Endothelial cell of umbilical vein (primary cell): ENCODE measurements around the gene SMURF1. TPM values are rescaled to one million over a fixed set of nuclear protein-coding genes. Genes with fewer than 3 reads are reported as not detected.

Experiments used
- BruUV-seq: library from RNA; stranded (reverse); fragments of 400-500 nt; replicated peaks from 2 replicates; lab custom pipeline; 2021; lab: Mats Ljungman, UMichigan
- CTCF ChIA-PET: fragments of 300-600, 350-600 bp; sonication (Branson Sonifier 250); formaldehyde crosslinking; loops from one replicate; lab custom pipeline; 2021; ENCODE audit warnings: antibody characterized with exemption, inconsistent platforms; lab: Charles Lee
- POLR2A ChIA-PET: fragments of 300-600, 350-600 bp; sonication (Branson Sonifier 250); formaldehyde crosslinking; loops from one replicate; lab custom pipeline; 2021; ENCODE audit warnings: antibody characterized with exemption, inconsistent platforms; lab: Charles Lee
- DNase-seq: peaks from one replicate; pipeline ENCODE4 v3.0.0-alpha.2; 2011; ENCODE audit warnings: low read depth, low spot score
- FAIRE-seq: peaks from 2 replicates; lab custom pipeline; 2011; peaks lifted over from hg19 to GRCh38; lab: Jason Lieb, UNC
- H2AFZ ChIP-seq: 2 replicates; pipeline ENCODE4 v1.6.0; 2012; ENCODE audit warnings: low read depth, low read length, control low read depth, inconsistent platforms
- H3K27ac ChIP-seq: 2 replicates; pipeline ENCODE4 v1.5.1; 2011; ENCODE audit warnings: low read depth, mild to moderate bottlenecking, control low read depth, low read length, moderate library complexity; ENCODE audit not compliant: insufficient read depth
- H3K27me3 ChIP-seq, 2 experiments: 2 replicates each; pipeline versions ENCODE4 v1.6.0 to v1.6.1; 2011; ENCODE audit warnings: low read length in 2 of 2, mixed read lengths in 1 of 2; ENCODE audit not compliant: control insufficient read depth in 2 of 2, insufficient read depth in 2 of 2
- H3K36me3 ChIP-seq, 2 experiments: 2 replicates in 1 of 2; 3 replicates in 1 of 2; pipeline ENCODE4 v1.5.1; 2011; ENCODE audit warnings: low read length in 2 of 2, mild to moderate bottlenecking in 1 of 2, moderate library complexity in 1 of 2; ENCODE audit not compliant: control insufficient read depth in 2 of 2, insufficient read depth in 2 of 2; ENCODE audit errors: extremely low read depth in 1 of 2
- H3K4me1 ChIP-seq: 3 replicates; pipeline ENCODE4 v1.5.1; 2011; ENCODE audit warnings: mild to moderate bottlenecking, low read length; ENCODE audit not compliant: control insufficient read depth, insufficient read depth; ENCODE audit errors: extremely low read depth
- H3K4me2 ChIP-seq: 2 replicates; pipeline ENCODE4 v1.6.1; 2011; ENCODE audit warnings: low read length, control low read depth, mixed read lengths; ENCODE audit not compliant: insufficient read depth
- H3K4me3 ChIP-seq, 3 experiments: fragments of 200-600 bp in 1 of 3; sonication (generic), shearing (Covaris generic) in 1 of 3; replicated peaks in 1 of 3; 2 replicates each; pipeline ENCODE4 v1.5.1; 2011 to 2016; ENCODE audit warnings: control low read depth in 3 of 3, low read length in 3 of 3, mild to moderate bottlenecking in 2 of 3, inconsistent platforms in 1 of 3, low read depth in 1 of 3, moderate library complexity in 1 of 3; ENCODE audit not compliant: insufficient read depth in 1 of 3
- H3K79me2 ChIP-seq: 2 replicates; pipeline ENCODE4 v1.6.0; 2012; ENCODE audit warnings: low read length, inconsistent platforms; ENCODE audit not compliant: control insufficient read depth, insufficient read depth
- H3K9ac ChIP-seq: replicated peaks from 2 replicates; pipeline ENCODE3; 2011; ENCODE audit warnings: low read length, control low read depth; ENCODE audit not compliant: insufficient read depth; ENCODE audit errors: extremely low read depth
- H3K9me1 ChIP-seq: replicated peaks from 3 replicates; pipeline ENCODE4 v1.6.0; 2011; ENCODE audit warnings: mild to moderate bottlenecking, low read length; ENCODE audit not compliant: control insufficient read depth, insufficient read depth; ENCODE audit errors: extremely low read depth
- H3K9me3 ChIP-seq: replicated peaks from 2 replicates; pipeline ENCODE4 v1.5.1; 2012; ENCODE audit warnings: low read length, inconsistent platforms; ENCODE audit not compliant: control insufficient read depth, insufficient read depth
- H4K20me1 ChIP-seq: replicated peaks from 2 replicates; pipeline ENCODE3; 2011; ENCODE audit warnings: mild to moderate bottlenecking, low read length; ENCODE audit not compliant: control insufficient read depth, insufficient read depth; ENCODE audit errors: extremely low read depth
- CTCF ChIP-seq, 2 donors: IDR thresholded peaks; 1 replicate in 1 of 2; 2 replicates in 1 of 2; pipeline ENCODE4 v1.5.1; 2011; ENCODE audit warnings: low read length in 2 of 2, mild to moderate bottlenecking in 2 of 2, moderate library complexity in 2 of 2, control low read depth in 1 of 2, inconsistent platforms in 1 of 2, low read depth in 1 of 2; ENCODE audit not compliant: insufficient read depth in 1 of 2; ENCODE audit errors: extremely low read depth in 1 of 2
- EZH2 ChIP-seq: IDR thresholded peaks from 2 replicates; pipeline ENCODE4 v1.6.1; 2012; ENCODE audit warnings: borderline replicate concordance, low read depth, mild to moderate bottlenecking, moderate library complexity, low read length, inconsistent platforms; ENCODE audit not compliant: severe bottlenecking
- FOS ChIP-seq: IDR thresholded peaks from 2 replicates; pipeline ENCODE4 v1.6.1; 2011; ENCODE audit warnings: mild to moderate bottlenecking, low read length, moderate library complexity, borderline replicate concordance; ENCODE audit not compliant: insufficient read depth
- GATA2 ChIP-seq: IDR thresholded peaks from 2 replicates; pipeline ENCODE4 v1.7.0; 2011; ENCODE audit warnings: low read depth, mild to moderate bottlenecking, moderate library complexity, mixed read lengths, low read length; ENCODE audit not compliant: insufficient read length, insufficient read depth
- JUN ChIP-seq: IDR thresholded peaks from 2 replicates; pipeline ENCODE4 v1.6.1; 2011; ENCODE audit warnings: borderline replicate concordance, low read depth; ENCODE audit not compliant: insufficient read length, insufficient read depth
- MAX ChIP-seq: IDR thresholded peaks from 2 replicates; pipeline ENCODE4 v1.6.1; 2011; ENCODE audit not compliant: insufficient read depth, insufficient read length
- MYC ChIP-seq: IDR thresholded peaks from one replicate; pipeline ENCODE4 v1.6.1; 2011; ENCODE audit warnings: mild to moderate bottlenecking, low read depth, low read length
- POLR2AphosphoS5 ChIP-seq: IDR thresholded peaks from 2 replicates; pipeline ENCODE4 v1.6.1; 2012; ENCODE audit warnings: low read depth, mild to moderate bottlenecking, control low read depth, low read length, moderate library complexity; ENCODE audit not compliant: insufficient read depth
- dilution Hi-C: fragments of 300-500 bp; cut with MboI; formaldehyde crosslinking; loops from one replicate; pipeline ENCODE4 v1.15.0; 2019; ENCODE audit warnings: low sequenced_read_pairs; ENCODE audit not compliant: extremely low pct_ligation_motif_present
- intact Hi-C: fragments of 100-400 bp; cut with micrococcal nuclease; formaldehyde crosslinking; loops from one replicate; pipeline ENCODE4 v1.10.0; 2022
- polyA plus RNA-seq, 4 experiments: library from polyadenylated mRNA; depleted of rRNA in 3 of 4; stranded (reverse) in 3 of 4; unstranded in 1 of 4; fragments of >200 nt; gene quantifications; 2 replicates each; pipeline versions ENCODE4 v1.2.1 to v1.2.3, GENCODE V29; 2011 to 2012; ENCODE audit warnings: missing spikeins in 1 of 4
- total RNA-seq: library from RNA; stranded (reverse); gene quantifications from 2 replicates; pipeline ENCODE4 v1.2.3, GENCODE V29; 2021

SMURF1 gene
- total and polyA plus RNA-seq, 2 donors (not counting 3 experiments of a cell fraction or from before 2014, with no cell fraction given), result 11.5 to 22.8 TPM

GRCh38 chr7:99083068-99083651 lies 60.7 kb downstream of the SMURF1 start:
- Histone ChIP-seq H3K4me1 (peaks cover 5% of the 10 kb centered on the region), H3K4me2 (no peak overlapping the region), H3K79me2 (peaks cover 41% of the 10 kb centered on the region), H3K27me3 (no peaks in the 10 kb centered on the region), H3K27ac (no peak overlapping the region), H3K9me3 (no peaks in the 10 kb centered on the region), H3K9me1 (no peaks in the 10 kb centered on the region), H3K4me3 (no peak overlapping the region), H4K20me1 (no peaks in the 10 kb centered on the region), H3K9ac (no peak overlapping the region), H2AFZ (no peak overlapping the region), H3K36me3 (no peaks in the 10 kb centered on the region)
- FAIRE-seq (no peak), DNase-seq (no peak)
- intact Hi-C loops, result loop anchor here (2.0 to 5.0 kb wide), 2 partner anchors 16 to 59 kb away; partner anchors contain the start of gene SMURF1
- CTCF ChIA-PET, result no interaction called here
- BruUV-seq, result no TSS peak
- no peak for TF ChIP-seq JUN
- POLR2A ChIA-PET, result no interaction called here
- dilution Hi-C loops, result no loop called here

- Histone ChIP-seq H3K4me1 (peaks cover 5% of the 10 kb centered on the region), H3K27me3 (no peaks in the 10 kb centered on the region), H3K9me1 (no peaks in the 10 kb centered on the region), H3K27ac (no peak overlapping the region), H3K9ac (no peak overlapping the region), H4K20me1 (no peaks in the 10 kb centered on the region), H3K79me2 (peaks cover 38% of the 10 kb centered on the region), H3K36me3 (no peaks in the 10 kb centered on the region), H3K9me3 (no peaks in the 10 kb centered on the region), H3K4me3 (no peak overlapping the region), H2AFZ (no peak overlapping the region), H3K4me2 (peak overlapping the region; percentile 6)
- peak; percentile 4 for DNase-seq
- no peak for FAIRE-seq
- dilution Hi-C loops (no loop called here), intact Hi-C loops (loop anchor here (5.0 kb wide), 1 partner anchor 62 kb away; the partner anchor contains the start of gene SMURF1)
- CTCF ChIA-PET, result interaction anchor here (1.4 kb wide), 1 partner anchor 31 kb away, joined by 4 read pairs; no protein-coding TSS in a partner anchor
- no peak for TF ChIP-seq FOS
- TF ChIP-seq CTCF (IDR thresholded peaks at IDR 0.05; ENCODE audit: extremely low read depth in 1 of 2, insufficient read depth in 1 of 2, low read depth in 1 of 2, low read length in 2 of 2), result no peak
- TF ChIP-seq MAX, result no peak
- no peak for TF ChIP-seq POLR2AphosphoS5
- no peak for TF ChIP-seq GATA2
- TF ChIP-seq MYC, result no peak
- TF ChIP-seq EZH2, result no peak
- no peak for TF ChIP-seq JUN
- BruUV-seq, result no TSS peak
- POLR2A ChIA-PET, result interaction anchor here (0.5 kb wide), 1 partner anchor 10 kb away, joined by 3 read pairs; no protein-coding TSS in a partner anchor
Measured at GRCh38 chr7:99080679-99081078, 63.2 kb downstream of the SMURF1 start.
